Psoas muscle (tissue), 8 donors: Measurements from ENCODE around the gene LIPH. TPM values are rescaled to one million over a fixed set of nuclear protein-coding genes. Genes with fewer than 3 reads are reported as not detected.
A peak's percentile ranks its signal among the peaks of the same experiment; 100 is the strongest.

Source experiments
- ATAC-seq, 4 donors: fragments of 200-7000 bp; cut with Tn5 transposase; one replicate each; pipeline ENCODE4 v1.9.1; 2020; ENCODE audit warnings: moderate library complexity in 3 of 4, mild to moderate bottlenecking in 2 of 4
- DNase-seq, 2 donors: peaks; one replicate each; pipeline ENCODE4 v3.0.0-alpha.2; 2020
- H3K27ac ChIP-seq: fragments of 200-600 bp; one replicate; pipeline ENCODE4 v1.8.0; 2022
- H3K27me3 ChIP-seq, 3 donors: fragments of 200-600 bp in 1 of 3; one replicate each; pipeline versions ENCODE4 v1.6.1 to v1.8.0; 2013 to 2022; ENCODE audit warnings: low read length in 2 of 3, mild to moderate bottlenecking in 2 of 3, moderate library complexity in 1 of 3; ENCODE audit not compliant: insufficient read depth in 3 of 3
- H3K36me3 ChIP-seq, 2 donors: fragments of 200-600 bp in 1 of 2; one replicate each; pipeline versions ENCODE4 v1.6.1 to v1.8.0; 2013 to 2022; ENCODE audit warnings: low read depth in 1 of 2, mild to moderate bottlenecking in 1 of 2, moderate library complexity in 1 of 2; ENCODE audit not compliant: insufficient read depth in 1 of 2
- H3K4me1 ChIP-seq: fragments of 200-600 bp; one replicate; pipeline ENCODE4 v1.8.0; 2022
- H3K4me3 ChIP-seq: fragments of 200-600 bp; one replicate; pipeline ENCODE4 v1.8.0; 2022; ENCODE audit warnings: mild to moderate bottlenecking
- H3K9me3 ChIP-seq: fragments of 200-600 bp; one replicate; pipeline ENCODE4 v1.8.0; 2022
- WGBS, 3 donors: extraction: QIAGEN DNeasy Blood & Tissue Kit; methylation state at CpG; one replicate each; pipeline versions ENCODE4 v1.1.6 to v1.1.7; 2013; 5-methylcytosine and 5-hydroxymethylcytosine counted together
- intact Hi-C, 2 donors: fragments of 100-400 bp; cut with DNase I; formaldehyde crosslinking; loops; one replicate each; pipeline versions ENCODE4 v1.11.0 to v1.14.2; 2022
- long read RNA-seq, 2 donors: library from polyadenylated mRNA; unstranded; transcript quantifications; one replicate each; pipeline ENCODE4 v2.0.0, GENCODE V29; 2021
- polyA plus RNA-seq, 3 donors: library from polyadenylated mRNA; stranded (reverse); fragments of 200-250 nt; gene quantifications; one replicate each; pipeline ENCODE4 v1.2.3, GENCODE V29; 2013
- total RNA-seq, 4 donors: library from RNA; stranded (reverse); fragmentation: NEBNext Ultra II Directional in 2 of 4; extraction: Animal tissue kit (Norgen Biotek cat#: 25700) in 2 of 4; gene quantifications; one replicate each; pipeline versions ENCODE4 v1.2.1 to v1.2.4, GENCODE V29; 2021 to 2023
- TF ChIP-seq, protein P1 (sequence below): fragments of 200-600 bp; IDR thresholded peaks from one replicate; pipeline ENCODE4 v1.8.0; 2022; ENCODE audit warnings: antibody characterized with exemption
- donor health status: healthy with polysubstance abuse.
- donor health status: DM: no; HTN: no; CAD: no; lungs with moderate emphysema.
- donor health status: Bipolar disorder and iron deficiency.
- donor health status: healthy.
- donor health status: DM: yes; HTN: yes; CAD: no.
- donor health status: DM: no; HTN: no; CAD: no.
- donor health status: DM: no; HTN: no; CAD: no.
- donor health status: DM: yes; HTN: yes; CAD: no.

The LIPH gene
- total RNA-seq (not detected), polyA plus RNA-seq (under 1 TPM in 2 of 3 donors, not detected in 1; 0.03 to 0.04 TPM)
- long read RNA-seq, donor 1, result 0 reads
- long read RNA-seq, donor 2, result 0 reads

DNA sequence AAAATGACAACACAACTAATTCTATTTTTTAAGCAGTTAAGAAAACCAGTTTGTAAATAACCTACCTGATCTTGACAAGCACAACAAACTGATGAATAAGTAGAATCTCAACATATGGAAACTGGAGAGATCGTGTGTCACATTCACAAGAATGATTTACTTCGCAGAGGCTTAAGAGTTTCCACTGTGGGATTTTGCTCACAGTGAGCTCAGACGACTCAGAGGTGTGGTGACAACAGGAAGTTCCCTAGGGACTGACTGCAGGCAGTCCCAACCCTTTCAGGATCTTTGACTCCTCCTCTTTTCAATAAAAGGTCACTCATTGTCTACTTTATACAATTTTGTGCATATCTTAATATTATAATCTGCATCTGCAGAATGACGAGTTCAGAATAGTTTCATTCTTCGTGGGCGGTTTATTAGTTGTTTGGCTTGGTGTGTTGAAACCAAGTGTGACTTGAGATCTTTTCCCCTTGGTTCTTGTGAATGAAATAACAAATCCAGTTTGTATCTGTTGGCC is at the start of gene LIPH:
Gene LIPH, minus strand, starts transcription at position 231 of the 520 bp plus-strand sequence. Its CDS starts 117 bp downstream, at position 114.
- no peak within 1 kb of the TSS for H3K27ac ChIP-seq
- H3K27me3 ChIP-seq, result no peaks in the 10 kb centered on the region
- no peaks in the 10 kb centered on the region for H3K4me1 ChIP-seq
- no peaks in the 10 kb centered on the region for H3K9me3 ChIP-seq
- no peak within 1 kb of the TSS for H3K4me3 ChIP-seq
- no peaks in the 10 kb centered on the region for H3K36me3 ChIP-seq
- intact Hi-C loops, result no loop called here
- TF ChIP-seq, protein P1, sequence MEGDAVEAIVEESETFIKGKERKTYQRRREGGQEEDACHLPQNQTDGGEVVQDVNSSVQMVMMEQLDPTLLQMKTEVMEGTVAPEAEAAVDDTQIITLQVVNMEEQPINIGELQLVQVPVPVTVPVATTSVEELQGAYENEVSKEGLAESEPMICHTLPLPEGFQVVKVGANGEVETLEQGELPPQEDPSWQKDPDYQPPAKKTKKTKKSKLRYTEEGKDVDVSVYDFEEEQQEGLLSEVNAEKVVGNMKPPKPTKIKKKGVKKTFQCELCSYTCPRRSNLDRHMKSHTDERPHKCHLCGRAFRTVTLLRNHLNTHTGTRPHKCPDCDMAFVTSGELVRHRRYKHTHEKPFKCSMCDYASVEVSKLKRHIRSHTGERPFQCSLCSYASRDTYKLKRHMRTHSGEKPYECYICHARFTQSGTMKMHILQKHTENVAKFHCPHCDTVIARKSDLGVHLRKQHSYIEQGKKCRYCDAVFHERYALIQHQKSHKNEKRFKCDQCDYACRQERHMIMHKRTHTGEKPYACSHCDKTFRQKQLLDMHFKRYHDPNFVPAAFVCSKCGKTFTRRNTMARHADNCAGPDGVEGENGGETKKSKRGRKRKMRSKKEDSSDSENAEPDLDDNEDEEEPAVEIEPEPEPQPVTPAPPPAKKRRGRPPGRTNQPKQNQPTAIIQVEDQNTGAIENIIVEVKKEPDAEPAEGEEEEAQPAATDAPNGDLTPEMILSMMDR, result no peak
- WGBS, 3 donors, result 24 to 30% (median 29%) methylated on average over 6 of the region's 6 CpGs
- ATAC-seq, result no peak
- no peak for DNase-seq

DNA sequence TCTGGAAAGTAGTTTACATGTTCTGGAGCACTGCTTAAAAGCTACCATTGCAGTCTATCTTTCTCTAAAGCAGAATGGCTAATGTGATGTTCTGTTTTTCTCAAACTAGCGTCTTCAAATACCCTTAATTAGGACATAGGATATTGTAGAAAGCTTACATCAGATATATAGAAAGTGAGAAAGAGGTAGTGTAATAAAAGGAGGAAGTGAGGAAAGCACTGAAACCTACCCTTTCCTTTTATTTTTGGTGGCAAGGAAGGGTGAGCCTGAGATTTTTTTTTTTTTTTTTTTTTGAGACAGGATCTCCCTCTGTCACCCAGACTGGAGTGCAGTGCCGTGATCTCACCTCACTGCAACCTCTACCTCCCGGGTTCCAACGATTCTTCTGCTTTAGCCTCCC is 43.1 kb upstream of the LIPH start:
- Histone ChIP-seq H3K27ac (no peak overlapping the region), H3K9me3 (no peaks in the 10 kb centered on the region), H3K4me3 (no peak overlapping the region), H3K4me1 (peaks cover 6% of the 10 kb centered on the region), H3K36me3 (peaks cover 0 to 69% of the 10 kb centered on the region in 2 donors), H3K27me3 (no peaks in the 10 kb centered on the region)
- intact Hi-C loops, result no loop called here
- WGBS, 3 donors, result 88 to 96% (median 94%) methylated on average over 4 of the region's 4 CpGs
- no peak for ATAC-seq
- TF ChIP-seq, protein P1, result no peak
- no peak for DNase-seq

DNA sequence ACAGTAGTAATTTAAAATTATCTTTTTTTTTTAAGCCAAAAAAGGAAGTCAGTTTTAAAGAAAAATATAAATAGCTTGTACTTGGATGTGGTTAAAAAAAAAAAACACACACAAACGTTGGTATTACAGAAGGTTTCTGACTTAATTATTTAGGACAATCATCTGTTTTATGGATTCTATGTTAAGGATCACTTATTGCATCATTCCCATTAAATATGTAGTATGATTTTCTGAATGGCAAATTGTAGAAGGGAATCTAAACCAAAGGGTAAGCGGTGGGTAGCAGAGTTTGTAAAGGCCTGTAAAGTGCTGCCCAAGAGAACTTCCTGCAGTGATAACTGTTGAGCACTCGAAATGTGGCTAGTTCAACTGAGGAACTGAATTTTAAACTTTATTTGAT is 41.7 kb upstream of the LIPH start:
- H3K4me3 ChIP-seq, result no peak overlapping the region
- no peak for ATAC-seq
- no peak overlapping the region for H3K27ac ChIP-seq
- peaks cover 2% of the 10 kb centered on the region for H3K4me1 ChIP-seq
- intact Hi-C loops, result no loop called here
- DNase-seq, result no peak
- TF ChIP-seq, protein P1, result no peak
- H3K27me3 ChIP-seq, result no peaks in the 10 kb centered on the region
- WGBS, 3 donors, result 74 to 83% (median 78%) methylated on average over 3 of the region's 3 CpGs
- H3K9me3 ChIP-seq, result no peaks in the 10 kb centered on the region
- H3K36me3 ChIP-seq, result peaks cover 0 to 65% of the 10 kb centered on the region in 2 donors

- peaks cover 18% of the 10 kb centered on the region for H3K4me1 ChIP-seq
- DNase-seq, result no peak
- peak overlapping the region; percentile 97 for H3K27ac ChIP-seq
- peaks cover 0 to 20% of the 10 kb centered on the region in 2 donors for H3K36me3 ChIP-seq
- 0 to 3% (median 1%) methylated on average over 7 of the region's 7 CpGs for WGBS, 3 donors
- TF ChIP-seq, protein P1, result no peak
- intact Hi-C loops, result loop anchor here in 1 of 2 donors (5.0 kb wide), 1 partner anchor 89 kb away; the partner anchor contains the start of gene TMEM41A
- H3K4me3 ChIP-seq, result peak overlapping the region; percentile 96
- no peaks in the 10 kb centered on the region for H3K9me3 ChIP-seq
- ATAC-seq, result peak in 1 of 4 donors; percentile 0
- no peaks in the 10 kb centered on the region for H3K27me3 ChIP-seq
Observed at GRCh38 chr3:185586686-185587039, 34.3 kb upstream of the LIPH start.
